Heart left ventricle (tissue), 13 donors: Measurements from ENCODE around the gene RPL13.

ENCODE experiments used
- POLR2A ChIP-seq, 2 donors: fragments of 450-650 bp; IDR thresholded peaks; one replicate each; pipeline ENCODE4 v1.6.1; 2017; ENCODE audit warnings: antibody characterized with exemption in 2 of 2, mild to moderate bottlenecking in 2 of 2, moderate library complexity in 2 of 2
- TF ChIP-seq, protein P1 (sequence below), 12 donors: fragments of 200-600 bp; sonication (generic) in 4 of 12; IDR thresholded peaks; one replicate each; pipeline versions ENCODE4 v1.5.0 to v1.8.0; 2018 to 2022; ENCODE audit warnings: antibody characterized with exemption in 12 of 12, mild to moderate bottlenecking in 5 of 12
- donor health status: ischemic (EF 13 %, LVEDD 7.1; RV severe dilation, severe dysfunction).
- donor health status: DM: no; HTN: yes; CAD: no.
- donor health status: DM: no; HTN: no; CAD: no.
- donor health status: ischemic (EF 25% LVEDD 6.9; RV normal size, moderate dysfunction).
- donor health status: ischemic (EF 25% LVEDD 5.7; RV mildly dilated, moderate dysfunction).
- donor health status: ischemic (EF 35%, LVEDD 5.7; RV mildly dilated, moderate dysfunction).
- donor health status: nonischemic (EF 11% LVEDD 7.7; RV severe dilation, severe dysfunction).
- donor health status: DM: yes; HTN: yes; CAD: no.
- donor health status: PGD.
- donor health status: ischemic (EF 29% LVEDD 5.4; RV normal size, mild dysfunction).
- donor health status: nonischemic (EF 23%, LVEDD 6.1; RV moderate dilation, normal function).

- TF ChIP-seq POLR2A (IDR thresholded peaks at IDR 0.05) = no peak
- TF ChIP-seq, protein P1, sequence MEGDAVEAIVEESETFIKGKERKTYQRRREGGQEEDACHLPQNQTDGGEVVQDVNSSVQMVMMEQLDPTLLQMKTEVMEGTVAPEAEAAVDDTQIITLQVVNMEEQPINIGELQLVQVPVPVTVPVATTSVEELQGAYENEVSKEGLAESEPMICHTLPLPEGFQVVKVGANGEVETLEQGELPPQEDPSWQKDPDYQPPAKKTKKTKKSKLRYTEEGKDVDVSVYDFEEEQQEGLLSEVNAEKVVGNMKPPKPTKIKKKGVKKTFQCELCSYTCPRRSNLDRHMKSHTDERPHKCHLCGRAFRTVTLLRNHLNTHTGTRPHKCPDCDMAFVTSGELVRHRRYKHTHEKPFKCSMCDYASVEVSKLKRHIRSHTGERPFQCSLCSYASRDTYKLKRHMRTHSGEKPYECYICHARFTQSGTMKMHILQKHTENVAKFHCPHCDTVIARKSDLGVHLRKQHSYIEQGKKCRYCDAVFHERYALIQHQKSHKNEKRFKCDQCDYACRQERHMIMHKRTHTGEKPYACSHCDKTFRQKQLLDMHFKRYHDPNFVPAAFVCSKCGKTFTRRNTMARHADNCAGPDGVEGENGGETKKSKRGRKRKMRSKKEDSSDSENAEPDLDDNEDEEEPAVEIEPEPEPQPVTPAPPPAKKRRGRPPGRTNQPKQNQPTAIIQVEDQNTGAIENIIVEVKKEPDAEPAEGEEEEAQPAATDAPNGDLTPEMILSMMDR (IDR thresholded peaks at IDR 0.05) = no peak
Observed at GRCh38 chr16:89613231-89613953, 52.9 kb downstream of the RPL13 start, which contains the start of gene DPEP1.
